ENCODE results near the gene RIN3.

Gene RIN3

DNA sequence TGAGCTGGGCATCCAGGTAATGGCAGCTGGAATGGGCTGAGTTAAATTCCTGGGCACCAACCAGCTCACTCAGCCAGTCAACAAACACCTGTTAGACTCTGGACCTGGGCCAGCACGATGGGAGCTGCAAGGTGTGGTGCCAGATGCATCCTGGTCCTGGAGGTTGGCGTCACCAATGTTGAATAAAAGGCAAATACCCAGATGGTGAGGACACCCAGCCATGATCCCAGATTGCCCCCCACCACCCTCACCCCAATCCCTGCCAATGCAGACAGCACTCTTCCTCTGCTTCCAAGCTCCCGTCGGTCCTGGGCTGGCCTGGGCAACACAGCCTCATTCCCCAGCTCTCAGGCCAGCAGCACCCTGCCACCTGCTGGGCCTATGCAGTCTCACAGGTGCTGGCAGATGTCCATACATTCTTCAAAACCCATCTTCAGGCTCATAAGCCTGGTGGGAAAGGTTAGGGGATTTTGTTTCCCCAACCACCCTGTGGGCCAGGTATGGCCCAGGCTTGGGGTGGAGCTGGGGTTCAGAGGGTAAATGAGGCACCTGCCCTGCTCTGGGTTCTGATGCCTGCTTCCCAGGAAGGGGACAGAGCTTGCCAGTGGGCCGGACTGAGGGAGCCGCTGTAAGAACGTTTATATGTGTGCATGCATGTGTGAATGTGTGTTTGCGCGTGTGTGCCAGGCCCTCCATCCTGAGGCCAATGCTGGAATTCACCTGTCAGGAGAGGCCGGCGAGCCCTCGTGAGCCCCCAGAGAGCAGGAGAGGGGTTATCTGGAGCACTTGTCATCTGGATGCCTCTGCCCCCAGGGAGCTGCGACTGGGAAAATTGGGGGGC, 176.8 kb downstream of the RIN3 start:
- TF ChIP-seq, protein P1, sequence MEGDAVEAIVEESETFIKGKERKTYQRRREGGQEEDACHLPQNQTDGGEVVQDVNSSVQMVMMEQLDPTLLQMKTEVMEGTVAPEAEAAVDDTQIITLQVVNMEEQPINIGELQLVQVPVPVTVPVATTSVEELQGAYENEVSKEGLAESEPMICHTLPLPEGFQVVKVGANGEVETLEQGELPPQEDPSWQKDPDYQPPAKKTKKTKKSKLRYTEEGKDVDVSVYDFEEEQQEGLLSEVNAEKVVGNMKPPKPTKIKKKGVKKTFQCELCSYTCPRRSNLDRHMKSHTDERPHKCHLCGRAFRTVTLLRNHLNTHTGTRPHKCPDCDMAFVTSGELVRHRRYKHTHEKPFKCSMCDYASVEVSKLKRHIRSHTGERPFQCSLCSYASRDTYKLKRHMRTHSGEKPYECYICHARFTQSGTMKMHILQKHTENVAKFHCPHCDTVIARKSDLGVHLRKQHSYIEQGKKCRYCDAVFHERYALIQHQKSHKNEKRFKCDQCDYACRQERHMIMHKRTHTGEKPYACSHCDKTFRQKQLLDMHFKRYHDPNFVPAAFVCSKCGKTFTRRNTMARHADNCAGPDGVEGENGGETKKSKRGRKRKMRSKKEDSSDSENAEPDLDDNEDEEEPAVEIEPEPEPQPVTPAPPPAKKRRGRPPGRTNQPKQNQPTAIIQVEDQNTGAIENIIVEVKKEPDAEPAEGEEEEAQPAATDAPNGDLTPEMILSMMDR (conservative IDR thresholded peaks at IDR 0.05; ENCODE audit: control insufficient read depth, insufficient read depth, low read depth, low read length), result peak; percentile 47
- peak; percentile 63 for DNase-seq (ENCODE audit: low read depth)
- H3K4me3 ChIP-seq (ENCODE audit: control insufficient read depth, low read depth, low read length), result no peak overlapping the region

DNA sequence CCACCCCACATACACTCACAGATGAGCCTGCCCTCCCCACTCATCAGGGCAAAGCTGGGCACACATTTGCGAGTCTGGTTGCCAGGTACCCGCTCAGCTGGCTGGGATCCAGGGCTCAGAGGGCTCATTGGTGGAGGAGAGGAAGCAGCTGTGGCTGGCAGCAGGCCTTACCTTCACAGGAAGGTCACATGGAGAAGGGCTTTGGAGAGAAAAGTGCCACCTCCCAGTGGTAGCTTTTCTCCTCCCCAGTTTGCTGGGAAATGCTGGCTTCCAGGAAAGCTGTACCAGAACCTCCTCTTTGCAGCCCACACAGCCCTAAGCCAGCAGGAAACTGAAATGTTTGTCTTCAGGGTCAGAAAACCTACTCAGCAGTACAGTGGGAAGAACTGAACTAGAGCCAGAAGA, 179.2 kb downstream of the RIN3 start:
- H3K4me3 ChIP-seq (ENCODE audit: control insufficient read depth, low read depth, low read length), result no peak overlapping the region
- TF ChIP-seq, protein P1 (conservative IDR thresholded peaks at IDR 0.05; ENCODE audit: control insufficient read depth, insufficient read depth, low read depth, low read length), result no peak
- DNase-seq (ENCODE audit: low read depth), result peak; percentile 55

DNA sequence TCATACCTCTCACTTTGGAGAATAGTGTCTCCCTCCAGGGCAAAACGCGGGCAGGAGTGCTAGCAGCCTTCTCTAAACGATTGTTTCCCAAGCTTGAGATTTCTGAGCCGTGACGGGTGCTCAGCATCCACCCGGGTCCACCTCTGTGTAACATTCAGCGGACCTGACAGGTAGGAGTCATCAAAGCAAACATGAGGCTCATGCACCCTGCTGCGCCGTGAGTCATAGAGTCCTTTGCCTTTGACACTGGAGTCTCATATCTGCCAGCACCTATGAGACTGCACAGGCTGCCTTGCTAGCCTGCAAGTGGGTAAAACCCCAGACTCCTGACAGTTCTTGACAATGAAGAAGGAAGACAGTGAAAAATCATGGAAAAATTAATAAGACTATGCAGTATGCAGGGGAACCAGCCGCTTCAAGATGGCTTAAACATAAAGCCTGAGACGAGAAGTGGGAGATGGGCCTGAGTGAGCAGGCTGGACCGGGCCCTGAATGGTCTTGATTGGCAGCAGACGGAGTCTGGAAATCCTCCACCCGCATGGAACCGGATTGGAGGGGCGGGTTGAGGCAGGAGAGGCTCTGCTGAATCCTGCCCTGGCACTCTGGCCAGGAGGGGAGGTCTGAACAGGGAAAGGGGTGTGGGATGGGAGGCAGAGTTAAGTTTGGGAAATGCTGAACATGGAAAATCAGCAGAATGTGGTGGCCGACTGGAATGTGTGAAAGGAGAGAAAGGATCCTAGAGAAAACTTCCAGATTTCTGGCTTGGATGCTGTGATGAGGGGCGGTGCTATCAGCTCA, 180.6 kb downstream of the RIN3 start:
- no peak overlapping the region for H3K4me3 ChIP-seq (ENCODE audit: control insufficient read depth, low read depth, low read length)
- TF ChIP-seq, protein P1 (conservative IDR thresholded peaks at IDR 0.05; ENCODE audit: control insufficient read depth, insufficient read depth, low read depth, low read length), result no peak
- DNase-seq (ENCODE audit: low read depth), result no peak

DNA sequence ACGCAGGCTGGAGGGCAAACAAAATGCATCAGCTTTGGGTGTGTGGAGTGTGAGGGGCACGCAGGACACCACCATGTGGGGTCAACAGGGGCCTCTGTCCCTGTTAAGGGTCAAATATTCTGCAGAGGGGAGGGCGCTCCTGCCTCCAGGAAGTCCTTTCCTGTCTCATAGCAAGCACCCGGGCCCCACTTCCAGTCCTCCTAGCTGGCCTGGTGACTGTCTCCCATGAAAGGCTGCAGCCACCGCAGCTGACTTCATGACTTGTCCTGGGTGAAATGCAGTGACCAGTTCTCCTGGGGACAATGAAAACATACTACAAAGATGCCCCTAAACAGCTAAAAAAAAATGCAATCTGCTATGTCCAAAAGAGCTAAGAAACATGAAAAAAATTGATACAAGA, 181.2 kb downstream of the RIN3 start:
- no peak for DNase-seq (ENCODE audit: low read depth)
- no peak overlapping the region for H3K4me3 ChIP-seq (ENCODE audit: control insufficient read depth, low read depth, low read length)
- TF ChIP-seq, protein P1 (conservative IDR thresholded peaks at IDR 0.05; ENCODE audit: control insufficient read depth, insufficient read depth, low read depth, low read length), result no peak

DNA sequence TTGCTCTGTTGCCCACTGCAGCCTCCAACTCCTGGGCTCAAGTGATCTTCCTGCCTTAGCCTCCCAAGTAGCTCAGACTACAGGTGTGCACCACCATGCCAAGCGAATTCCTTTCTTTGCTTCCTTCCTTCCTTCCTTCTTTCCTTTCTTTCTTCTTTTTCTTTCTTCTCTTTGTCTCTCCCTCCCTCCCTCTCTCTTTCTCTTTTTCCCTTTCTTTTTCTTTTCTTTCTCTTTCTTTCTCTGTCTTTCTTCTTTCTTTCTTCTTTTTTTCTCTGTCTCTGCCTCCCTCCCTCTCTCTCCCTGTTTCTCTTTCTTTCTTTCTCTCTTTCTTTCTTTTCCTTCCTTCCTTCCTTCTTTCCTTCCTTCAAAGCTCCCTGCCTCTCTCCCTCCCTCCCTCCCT, 182.0 kb downstream of the RIN3 start:
- TF ChIP-seq, protein P1 (conservative IDR thresholded peaks at IDR 0.05; ENCODE audit: control insufficient read depth, insufficient read depth, low read depth, low read length), result no peak

DNA sequence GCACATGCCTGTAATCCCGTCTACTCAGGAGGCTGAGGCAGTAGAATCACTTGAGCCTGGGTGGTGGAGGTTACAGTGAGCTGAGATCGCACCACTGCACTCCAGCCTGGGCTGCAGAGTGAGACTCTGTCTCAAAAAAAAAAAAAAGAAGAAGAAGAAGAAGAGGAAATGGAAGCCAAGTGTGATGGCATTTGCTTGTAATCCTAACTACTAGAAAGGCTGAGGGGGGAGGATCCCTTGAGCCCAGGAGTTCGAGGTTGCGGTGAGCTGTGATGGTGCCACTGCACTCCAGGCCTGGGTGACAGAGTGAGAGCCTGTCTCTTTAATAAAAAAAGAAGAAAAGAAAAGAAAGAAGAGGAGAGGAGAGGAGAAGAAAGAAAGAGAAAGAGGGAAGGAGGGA, 182.8 kb downstream of the RIN3 start:
- DNase-seq (ENCODE audit: low read depth), result no peak
- TF ChIP-seq, protein P1 (conservative IDR thresholded peaks at IDR 0.05; ENCODE audit: control insufficient read depth, insufficient read depth, low read depth, low read length), result no peak
- H3K4me3 ChIP-seq (ENCODE audit: control insufficient read depth, low read depth, low read length), result no peak overlapping the region

More for the DNA sequence above, 182.0 kb downstream of the RIN3 start:
- no peak overlapping the region for H3K4me3 ChIP-seq (ENCODE audit: control insufficient read depth, low read depth, low read length)
- no peak for DNase-seq (ENCODE audit: low read depth)

Measured in fibroblast of mammary gland (primary cell).